IPS-18c (cell line): Measurements from ENCODE around the gene NIPAL3.
"Not testable (repeated sequence)": the region's sequence is repeated elsewhere in the genome, so short reads cannot be mapped to it uniquely, and the experiment has no call there.

Experiments
- H3K4me3 ChIP-seq: 2 replicates; pipeline ENCODE4 v1.7.0; 2013; ENCODE audit warnings: low read depth, mild to moderate bottlenecking, low read length, moderate library complexity; ENCODE audit not compliant: insufficient read depth
- H3K9me3 ChIP-seq: one replicate; pipeline ENCODE4 v1.6.1; 2013; ENCODE audit warnings: mild to moderate bottlenecking, low read length, moderate library complexity; ENCODE audit not compliant: control insufficient read depth, insufficient read depth

The NIPAL3 gene

GRCh38 chr1:24514946-24515345, 99.3 kb downstream of the NIPAL3 start:
- no peak overlapping the region for H3K4me3 ChIP-seq

DNA sequence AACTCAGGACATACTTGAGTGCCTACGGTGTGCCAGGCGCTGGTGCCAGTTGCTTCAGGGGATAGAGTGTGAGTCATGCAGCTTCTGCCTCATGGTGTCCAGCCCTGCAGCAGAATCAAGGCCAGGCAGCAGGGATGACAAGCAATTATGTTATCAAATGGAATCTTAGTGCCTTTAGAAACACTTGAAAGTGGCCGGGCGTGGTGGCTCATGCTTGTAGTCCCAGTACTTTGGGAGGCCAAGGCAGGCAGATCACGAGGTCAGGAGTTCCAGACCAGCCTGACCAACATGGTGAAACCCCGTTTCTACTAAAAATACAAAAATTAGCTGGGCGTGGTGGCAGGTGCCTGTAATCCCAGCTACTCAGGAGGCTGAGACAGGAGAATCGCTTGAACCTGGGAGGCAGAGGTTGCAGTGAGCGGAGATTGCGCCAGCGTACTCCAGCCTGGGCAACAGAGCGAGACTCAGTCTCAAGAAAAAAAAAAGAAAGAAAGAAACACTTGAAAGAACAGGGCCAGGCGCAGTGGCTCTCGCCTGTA, 100.1 kb downstream of the NIPAL3 start:
- not testable (repeated sequence) for H3K9me3 ChIP-seq, H3K4me3 ChIP-seq

More at GRCh38 chr1:24514946-24515345, 99.3 kb downstream of the NIPAL3 start:
- H3K9me3 ChIP-seq, result no peaks in the 10 kb centered on the region

- Histone ChIP-seq H3K9me3 (no peaks in the 10 kb centered on the region), H3K4me3 (no peak overlapping the region)
Measured at GRCh38 chr1:24516506-24516905, 100.9 kb downstream of the NIPAL3 start.

DNA sequence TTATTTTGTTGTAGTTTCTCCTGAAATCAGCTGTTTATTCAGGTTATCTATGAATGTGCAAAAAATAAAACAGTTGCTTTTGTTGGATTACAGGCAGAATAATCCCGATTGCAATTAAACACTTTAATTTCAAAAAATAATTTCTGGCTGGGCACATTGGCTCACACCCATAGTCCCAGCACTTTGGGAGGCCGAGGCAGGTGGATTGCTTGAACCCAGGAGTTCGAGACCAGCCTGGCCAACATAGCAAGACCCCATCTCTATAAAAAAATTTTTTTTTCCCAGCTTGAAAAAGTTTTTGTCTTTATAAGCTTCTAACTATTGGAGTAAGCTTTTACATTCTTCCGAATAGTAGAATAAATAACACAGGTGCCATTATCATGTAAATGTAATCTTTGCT, 102.3 kb downstream of the NIPAL3 start:
- H3K9me3 ChIP-seq, result no peaks in the 10 kb centered on the region
- no peak overlapping the region for H3K4me3 ChIP-seq

DNA sequence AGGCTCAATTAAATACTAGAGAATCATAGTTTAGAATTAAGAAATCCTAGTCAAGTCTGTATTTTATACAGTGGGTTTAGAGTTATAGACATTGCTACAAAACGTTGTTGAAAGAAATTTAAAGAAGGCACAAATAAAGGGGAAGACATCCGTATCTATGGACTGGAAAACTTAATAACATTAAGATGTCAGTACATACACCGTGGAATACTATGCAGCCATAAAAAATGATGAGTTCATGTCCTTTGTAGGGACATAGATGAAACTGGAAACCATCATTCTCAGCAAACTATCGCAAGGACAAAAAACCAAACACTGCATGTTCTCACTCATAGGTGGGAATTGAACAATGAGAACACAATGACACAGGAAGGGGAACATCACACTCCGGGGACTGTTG, 104.7 kb downstream of the NIPAL3 start:
- H3K9me3 ChIP-seq, H3K4me3 ChIP-seq: not testable (repeated sequence)
